ENCODE measurements around the gene CDIP1.

CDIP1 gene

GRCh38 chr16:4572715-4573114 lies 34.1 kb upstream of the CDIP1 start:
- no CpG with 5 or more reads among the region's 4 CpGs for WGBS (ENCODE audit: extremely low coverage, insufficient coverage, insufficient read length)
- Histone ChIP-seq H3K9ac (ENCODE audit: low read length) (no peak overlapping the region), H3K4ac (ENCODE audit: low read depth, low read length) (no peak overlapping the region)

GRCh38 chr16:4570688-4571321 lies 32.2 kb upstream of the CDIP1 start:
- no peaks in the 10 kb centered on the region for H3K36me3 ChIP-seq (ENCODE audit: control insufficient read depth in 1 of 2, insufficient read depth in 2 of 2, low read length in 2 of 2)
- H3K79me2 ChIP-seq (ENCODE audit: control insufficient read depth, insufficient read depth, low read length, poor library complexity), result no peaks in the 10 kb centered on the region
- no peak overlapping the region for H4K91ac ChIP-seq (ENCODE audit: low read depth, low read length)
- H3K4me3 ChIP-seq (ENCODE audit: low read depth, low read length), result no peak overlapping the region
- no peak overlapping the region for H3K14ac ChIP-seq (ENCODE audit: low read length)
- H4K12ac ChIP-seq (ENCODE audit: low read depth, low read length), result no peak overlapping the region
- H3K27ac ChIP-seq (ENCODE audit: low read depth, low read length), result no peak overlapping the region
- no peak overlapping the region for H4K8ac ChIP-seq (ENCODE audit: low read depth, low read length)
- no peaks in the 10 kb centered on the region for H3K79me1 ChIP-seq (ENCODE audit: low read length)
- no peak overlapping the region for H3K4ac ChIP-seq (ENCODE audit: low read depth, low read length)
- no peak overlapping the region for H3K23ac ChIP-seq (ENCODE audit: low read length)
- H3K4me1 ChIP-seq (ENCODE audit: control insufficient read depth in 1 of 2, insufficient read depth in 2 of 2, low read length in 2 of 2), result no peaks in the 10 kb centered on the region
- H3K9ac ChIP-seq (ENCODE audit: low read length), result no peak overlapping the region
- H2BK12ac ChIP-seq (ENCODE audit: low read length), result no peak overlapping the region
- H3K18ac ChIP-seq (ENCODE audit: low read length), result no peak overlapping the region
- no peak overlapping the region for H3K4me2 ChIP-seq (ENCODE audit: low read length)
- H3K27me3 ChIP-seq (ENCODE audit: insufficient read depth, low read length), result no peaks in the 10 kb centered on the region
- no peak overlapping the region for H2BK5ac ChIP-seq (ENCODE audit: low read depth, low read length, poor library complexity)
- no peak overlapping the region for H2AFZ ChIP-seq (ENCODE audit: insufficient read depth, low read length, poor library complexity)
- no CpG with 5 or more reads among the region's 15 CpGs for WGBS (ENCODE audit: extremely low coverage, insufficient coverage, insufficient read length)
- H3K9me3 ChIP-seq (ENCODE audit: insufficient read depth, low read depth, low read length), result peaks cover 2% of the 10 kb centered on the region
- H2BK120ac ChIP-seq (ENCODE audit: insufficient read depth, low read length, poor library complexity), result no peak overlapping the region
- no peak overlapping the region for H2AK5ac ChIP-seq (ENCODE audit: low read length)
- no peak for DNase-seq

More at GRCh38 chr16:4572715-4573114, 34.1 kb upstream of the CDIP1 start:
- Histone ChIP-seq H3K4me2 (ENCODE audit: low read length) (no peak overlapping the region), H2AFZ (ENCODE audit: insufficient read depth, low read length, poor library complexity) (no peak overlapping the region), H3K79me1 (ENCODE audit: low read length) (no peaks in the 10 kb centered on the region), H2BK5ac (ENCODE audit: low read depth, low read length, poor library complexity) (no peak overlapping the region), H2AK5ac (ENCODE audit: low read length) (no peak overlapping the region), H3K27ac (ENCODE audit: low read depth, low read length) (no peak overlapping the region), H3K9me3 (ENCODE audit: insufficient read depth, low read depth, low read length) (peaks cover 2% of the 10 kb centered on the region), H3K18ac (ENCODE audit: low read length) (no peak overlapping the region), H4K8ac (ENCODE audit: low read depth, low read length) (no peak overlapping the region), H3K79me2 (ENCODE audit: control insufficient read depth, insufficient read depth, low read length, poor library complexity) (no peaks in the 10 kb centered on the region), H2BK120ac (ENCODE audit: insufficient read depth, low read length, poor library complexity) (no peak overlapping the region), H4K91ac (ENCODE audit: low read depth, low read length) (no peak overlapping the region), H4K12ac (ENCODE audit: low read depth, low read length) (no peak overlapping the region), H3K27me3 (ENCODE audit: insufficient read depth, low read length) (no peaks in the 10 kb centered on the region), H3K14ac (ENCODE audit: low read length) (no peak overlapping the region), H2BK12ac (ENCODE audit: low read length) (no peak overlapping the region), H3K4me3 (ENCODE audit: low read depth, low read length) (no peak overlapping the region), H3K36me3 (ENCODE audit: control insufficient read depth in 1 of 2, insufficient read depth in 2 of 2, low read length in 2 of 2) (no peaks in the 10 kb centered on the region), H3K23ac (ENCODE audit: low read length) (no peak overlapping the region), H3K4me1 (ENCODE audit: control insufficient read depth in 1 of 2, insufficient read depth in 2 of 2, low read length in 2 of 2) (no peaks in the 10 kb centered on the region)
- no peak for DNase-seq

- no peaks in the 10 kb centered on the region for H3K4me1 ChIP-seq (ENCODE audit: control insufficient read depth in 1 of 2, insufficient read depth in 2 of 2, low read length in 2 of 2)
- no peaks in the 10 kb centered on the region for H3K79me2 ChIP-seq (ENCODE audit: control insufficient read depth, insufficient read depth, low read length, poor library complexity)
- H2BK5ac ChIP-seq (ENCODE audit: low read depth, low read length, poor library complexity), result no peak overlapping the region
- no peak overlapping the region for H3K18ac ChIP-seq (ENCODE audit: low read length)
- H2BK120ac ChIP-seq (ENCODE audit: insufficient read depth, low read length, poor library complexity), result no peak overlapping the region
- no peak for DNase-seq
- no peak overlapping the region for H4K8ac ChIP-seq (ENCODE audit: low read depth, low read length)
- no peak overlapping the region for H3K14ac ChIP-seq (ENCODE audit: low read length)
- H3K9me3 ChIP-seq (ENCODE audit: insufficient read depth, low read depth, low read length), result peaks cover 2% of the 10 kb centered on the region
- no peak overlapping the region for H4K91ac ChIP-seq (ENCODE audit: low read depth, low read length)
- H3K4ac ChIP-seq (ENCODE audit: low read depth, low read length), result no peak overlapping the region
- no CpG with 5 or more reads among the region's 6 CpGs for WGBS (ENCODE audit: extremely low coverage, insufficient coverage, insufficient read length)
- no peak overlapping the region for H4K12ac ChIP-seq (ENCODE audit: low read depth, low read length)
- H3K27ac ChIP-seq (ENCODE audit: low read depth, low read length), result no peak overlapping the region
- no peaks in the 10 kb centered on the region for H3K79me1 ChIP-seq (ENCODE audit: low read length)
- H3K23ac ChIP-seq (ENCODE audit: low read length), result no peak overlapping the region
- no peak overlapping the region for H3K4me3 ChIP-seq (ENCODE audit: low read depth, low read length)
- H2BK12ac ChIP-seq (ENCODE audit: low read length), result no peak overlapping the region
- H2AK5ac ChIP-seq (ENCODE audit: low read length), result no peak overlapping the region
- no peaks in the 10 kb centered on the region for H3K36me3 ChIP-seq (ENCODE audit: control insufficient read depth in 1 of 2, insufficient read depth in 2 of 2, low read length in 2 of 2)
- H2AFZ ChIP-seq (ENCODE audit: insufficient read depth, low read length, poor library complexity), result no peak overlapping the region
- H3K9ac ChIP-seq (ENCODE audit: low read length), result no peak overlapping the region
- H3K27me3 ChIP-seq (ENCODE audit: insufficient read depth, low read length), result no peaks in the 10 kb centered on the region
- H3K4me2 ChIP-seq (ENCODE audit: low read length), result no peak overlapping the region
Measured at GRCh38 chr16:4570086-4570485, 31.5 kb upstream of the CDIP1 start.

- H3K4me3 ChIP-seq (ENCODE audit: low read depth, low read length), result no peak overlapping the region
- H3K27me3 ChIP-seq (ENCODE audit: insufficient read depth, low read length), result no peaks in the 10 kb centered on the region
- no peak overlapping the region for H2BK12ac ChIP-seq (ENCODE audit: low read length)
- no peaks in the 10 kb centered on the region for H3K4me1 ChIP-seq (ENCODE audit: control insufficient read depth in 1 of 2, insufficient read depth in 2 of 2, low read length in 2 of 2)
- no CpG with 5 or more reads among the region's 3 CpGs for WGBS (ENCODE audit: extremely low coverage, insufficient coverage, insufficient read length)
- H3K9ac ChIP-seq (ENCODE audit: low read length), result no peak overlapping the region
- no peak overlapping the region for H3K27ac ChIP-seq (ENCODE audit: low read depth, low read length)
- no peak overlapping the region for H3K4ac ChIP-seq (ENCODE audit: low read depth, low read length)
- H3K23ac ChIP-seq (ENCODE audit: low read length), result no peak overlapping the region
- H2BK5ac ChIP-seq (ENCODE audit: low read depth, low read length, poor library complexity), result no peak overlapping the region
- H4K91ac ChIP-seq (ENCODE audit: low read depth, low read length), result no peak overlapping the region
- no peak overlapping the region for H2BK120ac ChIP-seq (ENCODE audit: insufficient read depth, low read length, poor library complexity)
- no peak overlapping the region for H4K8ac ChIP-seq (ENCODE audit: low read depth, low read length)
- H3K79me2 ChIP-seq (ENCODE audit: control insufficient read depth, insufficient read depth, low read length, poor library complexity), result no peaks in the 10 kb centered on the region
- H4K12ac ChIP-seq (ENCODE audit: low read depth, low read length), result no peak overlapping the region
- H3K9me3 ChIP-seq (ENCODE audit: insufficient read depth, low read depth, low read length), result no peaks in the 10 kb centered on the region
- H3K4me2 ChIP-seq (ENCODE audit: low read length), result no peak overlapping the region
- no peak overlapping the region for H3K18ac ChIP-seq (ENCODE audit: low read length)
- H3K79me1 ChIP-seq (ENCODE audit: low read length), result no peaks in the 10 kb centered on the region
- no peaks in the 10 kb centered on the region for H3K36me3 ChIP-seq (ENCODE audit: control insufficient read depth in 1 of 2, insufficient read depth in 2 of 2, low read length in 2 of 2)
- H3K14ac ChIP-seq (ENCODE audit: low read length), result no peak overlapping the region
- no peak for DNase-seq
- H2AFZ ChIP-seq (ENCODE audit: insufficient read depth, low read length, poor library complexity), result no peak overlapping the region
- no peak overlapping the region for H2AK5ac ChIP-seq (ENCODE audit: low read length)
Measured at GRCh38 chr16:4566144-4566543, 27.6 kb upstream of the CDIP1 start.
